HepG2 (cell line): Measurements from ENCODE around the gene ZNF620. TPM values are rescaled to one million over a fixed set of nuclear protein-coding genes. Genes with fewer than 3 reads are reported as not detected.

ENCODE experiments used
- ATAC-seq: fragments of 200-7000 bp; cut with Tn5 transposase; 3 replicates; pipeline ENCODE4 v1.9.1; 2020; ENCODE audit warnings: mild to moderate bottlenecking, moderate library complexity
- BruUV-seq: library from RNA; stranded (reverse); fragments of 400-500 nt; replicated peaks from 2 replicates; lab custom pipeline; 2021; lab: Mats Ljungman, UMichigan
- CTCF ChIA-PET: fragments of 300-600 bp; formaldehyde crosslinking; extraction: SDS; loops from one replicate; lab custom pipeline; 2021; ENCODE audit warnings: low total read pairs, inconsistent platforms, low intra/inter-chr PET ratio; lab: Yijun Ruan, JAX
- POLR2A ChIA-PET: fragments of 350-600 bp; sonication (Branson Sonifier 250); formaldehyde crosslinking; loops from one replicate; lab custom pipeline; 2020; ENCODE audit warnings: antibody characterized with exemption, inconsistent platforms; lab: Yijun Ruan, JAX
- DNase-seq: peaks from one replicate; pipeline ENCODE4 v3.0.0-alpha.2; 2015; ENCODE audit warnings: low spot score
- FAIRE-seq: peaks from 3 replicates; lab custom pipeline; 2011; peaks lifted over from hg19 to GRCh38; lab: Jason Lieb, UNC
- H2AFZ ChIP-seq: one replicate; pipeline ENCODE4 v1.6.1; 2011; ENCODE audit warnings: low read length, inconsistent platforms
- H3K27ac ChIP-seq: fragments of 300-600 bp; 3 replicates; pipeline ENCODE4 v1.8.0; 2011; ENCODE audit warnings: mixed run types, mild to moderate bottlenecking, mixed read lengths, low read length, inconsistent platforms; ENCODE audit not compliant: insufficient read depth; ENCODE audit errors: extremely low read length
- H3K27me3 ChIP-seq, 2 experiments: fragments of 200-600 bp in 1 of 2; 2 replicates in 1 of 2; 3 replicates in 1 of 2; pipeline versions ENCODE4 v1.6.0 to v1.8.0; 2011; ENCODE audit warnings: low read length in 2 of 2, mild to moderate bottlenecking in 2 of 2, moderate library complexity in 2 of 2, inconsistent platforms in 1 of 2; ENCODE audit not compliant: insufficient read depth in 2 of 2, control insufficient read depth in 1 of 2
- H3K36me3 ChIP-seq, 2 experiments: fragments of 200-600 bp in 1 of 2; replicated peaks in 1 of 2; 2 replicates in 1 of 2; 3 replicates in 1 of 2; pipeline versions ENCODE4 v1.5.1 to v1.8.0; 2011; ENCODE audit warnings: low read length in 2 of 2, inconsistent platforms in 1 of 2; ENCODE audit not compliant: insufficient read depth in 2 of 2, control insufficient read depth in 1 of 2
- H3K4me1 ChIP-seq: 2 replicates; pipeline ENCODE4 v1.5.1; 2012; ENCODE audit warnings: low read length, inconsistent platforms; ENCODE audit not compliant: insufficient read depth
- H3K4me2 ChIP-seq: 2 replicates; pipeline ENCODE4 v1.6.0; 2011; ENCODE audit warnings: low read depth, low read length, inconsistent platforms
- H3K4me3 ChIP-seq, 3 experiments: fragments of 200-600 bp in 1 of 3; sonication (generic), shearing (Covaris generic) in 1 of 3; replicated peaks in 1 of 3; 2 replicates each; pipeline ENCODE4 v1.5.1; 2011 to 2016; ENCODE audit warnings: low read length in 3 of 3, inconsistent platforms in 2 of 3, low read depth in 2 of 3, mild to moderate bottlenecking in 2 of 3, control low read depth in 1 of 3, mixed read lengths in 1 of 3; ENCODE audit not compliant: insufficient read depth in 1 of 3
- H3K79me2 ChIP-seq: one replicate; pipeline ENCODE4 v1.6.1; 2011; ENCODE audit warnings: low read length, inconsistent platforms; ENCODE audit not compliant: insufficient read depth
- H3K9ac ChIP-seq: 2 replicates; pipeline ENCODE4 v1.6.0; 2011; ENCODE audit warnings: mild to moderate bottlenecking, low read depth, low read length, inconsistent platforms; ENCODE audit not compliant: insufficient read depth
- H3K9me3 ChIP-seq: 2 replicates; pipeline ENCODE4 v1.5.1; 2012; ENCODE audit warnings: mild to moderate bottlenecking, low read length
- H4K20me1 ChIP-seq: 2 replicates; pipeline ENCODE4 v1.6.0; 2011; ENCODE audit warnings: inconsistent platforms, mild to moderate bottlenecking, low read length, moderate library complexity; ENCODE audit not compliant: insufficient read depth
- ARNTL ChIP-seq: sonication (generic); formaldehyde crosslinking; IDR thresholded peaks from 2 replicates; pipeline ENCODE4 v1.4.0; 2020; ENCODE audit warnings: mild to moderate bottlenecking, missing genetic modification reagents
- HOXA9 ChIP-seq: sonication (generic); formaldehyde crosslinking; IDR thresholded peaks from 2 replicates; pipeline ENCODE4 v1.8.1; 2022; ENCODE audit warnings: missing genetic modification reagents, mild to moderate bottlenecking, moderate library complexity, borderline replicate concordance
- PRPF4 ChIP-seq: fragments of 200-400 bp; formaldehyde crosslinking; IDR thresholded peaks from 2 replicates; pipeline ENCODE4 v1.6.1; 2016; ENCODE audit warnings: low read length, low read depth; ENCODE audit not compliant: poor library complexity, severe bottlenecking
- STAT6 ChIP-seq: sonication (generic); formaldehyde crosslinking; IDR thresholded peaks from 2 replicates; pipeline ENCODE4 v1.4.0; 2020; ENCODE audit warnings: missing genetic modification reagents, mild to moderate bottlenecking, borderline replicate concordance
- TBX3 ChIP-seq: fragments of 450-650 bp; IDR thresholded peaks from 2 replicates; pipeline ENCODE4 v1.6.1; 2017; ENCODE audit warnings: antibody characterized with exemption, mild to moderate bottlenecking, inconsistent platforms, borderline replicate concordance
- ZBTB33 ChIP-seq: sonication (generic); formaldehyde crosslinking; IDR thresholded peaks from 2 replicates; pipeline ENCODE4 v1.4.0; 2020; ENCODE audit warnings: missing genetic modification reagents
- ZNF460 ChIP-seq: sonication (generic); formaldehyde crosslinking; IDR thresholded peaks from 2 replicates; pipeline ENCODE4 v1.5.1; 2020; ENCODE audit warnings: missing genetic modification reagents, mild to moderate bottlenecking, borderline replicate concordance
- ZNF709 ChIP-seq: sonication (generic); formaldehyde crosslinking; IDR thresholded peaks from 2 replicates; pipeline ENCODE4 v1.5.0; 2020; ENCODE audit warnings: mild to moderate bottlenecking, missing genetic modification reagents
- WGBS: methylation state at CpG from one replicate; pipeline ENCODE4 v1.1.6; 2017; ENCODE audit warnings: low lambda C conversion rate; 5-methylcytosine and 5-hydroxymethylcytosine counted together
- in situ Hi-C: cut with HindIII; loops from 2 replicates; pipeline ENCODE4 v1.10.0; 2017; ENCODE audit warnings: low pct_unique_long_range_greater_than_20kb; ENCODE audit not compliant: extremely low pct_ligation_motif_present
- intact Hi-C: fragments of 100-400 bp; cut with micrococcal nuclease; formaldehyde crosslinking; loops from one replicate; pipeline ENCODE4 v1.10.0; 2022; ENCODE audit not compliant: unreplicated experiment
- polyA plus RNA-seq, 8 experiments: library from polyadenylated mRNA; depleted of rRNA in 3 of 8; stranded (reverse) in 7 of 8; unstranded in 1 of 8; fragments of >200 nt; fragmentation: Illumina TruSeq in 4 of 8; extraction: Trizol in 4 of 8; gene quantifications; 2 replicates each; pipeline versions ENCODE4 v1.2.1 to v1.2.3, GENCODE V29; 2011 to 2016; ENCODE audit warnings: low read depth in 4 of 8, missing spikeins in 1 of 8, mixed read lengths in 1 of 8; ENCODE audit not compliant: insufficient read depth in 1 of 8
- total RNA-seq, 5 experiments: library from RNA; depleted of rRNA; stranded (reverse); fragments of >200 nt; fragmentation: Illumina TruSeq; extraction: Trizol; gene quantifications; 2 replicates each; pipeline ENCODE4 v1.2.3, GENCODE V29; 2016; ENCODE audit warnings: low read depth in 1 of 5

The ZNF620 gene
- total and polyA plus RNA-seq, 2 of the 13 experiments (the other 11 are each of a cell fraction or from before 2014, with no cell fraction given): 2.3 to 12.2 TPM

DNA sequence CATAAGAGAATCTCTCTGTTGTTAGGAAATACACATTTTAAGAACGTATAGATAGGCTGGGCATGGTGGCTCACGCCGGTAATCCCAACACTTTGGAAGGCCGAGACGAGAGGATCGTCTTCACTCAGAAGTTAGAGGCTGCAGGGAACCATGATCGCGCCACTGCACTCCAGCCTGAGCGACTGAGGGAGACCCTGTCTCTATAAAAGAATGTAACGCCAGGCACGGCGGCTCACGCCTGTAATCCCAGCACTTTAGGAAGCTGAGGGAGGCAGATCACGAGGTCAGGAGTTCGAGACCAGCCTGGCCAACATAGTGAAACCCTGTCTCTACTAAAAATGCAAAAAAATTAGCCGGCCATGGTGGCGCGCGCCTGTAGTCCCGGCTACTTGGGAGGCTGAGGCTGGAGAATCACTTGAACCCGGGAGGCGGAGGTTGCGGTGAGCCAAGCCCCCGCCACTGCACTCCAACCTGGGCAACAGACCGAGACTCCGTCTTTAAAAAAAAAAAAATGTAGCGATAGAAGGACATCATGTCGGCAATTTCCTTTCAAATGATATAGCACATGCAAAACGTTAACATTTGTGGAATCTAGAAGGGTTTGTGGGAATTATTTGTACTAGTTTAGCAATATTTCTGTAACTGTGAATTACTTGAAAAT, 49.4 kb upstream of the ZNF620 start:
- peaks cover 8 to 19% of the 10 kb centered on the region in 2 experiments for H3K36me3 ChIP-seq
- no peak for FAIRE-seq
- no peak overlapping the region for H2AFZ ChIP-seq
- peak overlapping the region; percentile 86 for H3K27ac ChIP-seq
- no peak for ATAC-seq
- H3K4me1 ChIP-seq: peaks cover 60% of the 10 kb centered on the region
- peak overlapping the region; percentile 98 for H3K9ac ChIP-seq
- DNase-seq: no peak
- ChIA-PET POLR2A (interaction anchor here (0.9 to 3.9 kb wide), 15 partner anchors 9 to 821 kb away, joined by 3 to 37 read pairs (median 6); partner anchors contain the start of genes CTNNB1, EIF1B, ZNF619 and ZNF620), CTCF (no interaction called here)
- H3K4me2 ChIP-seq: peak overlapping the region; percentile 71
- 66% methylated on average over 27 of the region's 29 CpGs for WGBS
- peak overlapping the region; percentile 80 to 98 (median 84) for H3K4me3 ChIP-seq
- no peaks in the 10 kb centered on the region; a peak in 1 of 5 replicates for H3K27me3 ChIP-seq
- in situ Hi-C loops (loop anchor here (10.0 kb wide), 1 partner anchor 142 kb away; no protein-coding TSS in a partner anchor), intact Hi-C loops (loop anchor here (2.0 to 10.0 kb wide), 3 partner anchors 51 to 648 kb away; partner anchors contain the start of genes ZNF620 and ZNF621)
- BruUV-seq: TSS peak; percentile 94
- no peaks in the 10 kb centered on the region for H3K9me3 ChIP-seq
- H3K79me2 ChIP-seq: peaks cover 33% of the 10 kb centered on the region
- H4K20me1 ChIP-seq: peaks cover 21% of the 10 kb centered on the region
- TF ChIP-seq ZBTB33 (CRISPR knock-in tag) (peak; percentile 29; the same call in 1 of the 2 replicates), TBX3 (no peak), ZNF460 (CRISPR knock-in tag) (peak; percentile 60; the same call in 1 of the 2 replicates), PRPF4 (peak; percentile 26), ARNTL (0 out of 2 replicates have a peak, but pooled peaks have one; percentile 12), ZNF709 (CRISPR knock-in tag) (0 out of 2 replicates have a peak, but pooled peaks have one; percentile 18), HOXA9 (CRISPR knock-in tag) (no peak), STAT6 (CRISPR knock-in tag) (0 out of 2 replicates have a peak, but pooled peaks have one; percentile 14)
